ENCODE results near the gene AASDHPPT.

DNA sequence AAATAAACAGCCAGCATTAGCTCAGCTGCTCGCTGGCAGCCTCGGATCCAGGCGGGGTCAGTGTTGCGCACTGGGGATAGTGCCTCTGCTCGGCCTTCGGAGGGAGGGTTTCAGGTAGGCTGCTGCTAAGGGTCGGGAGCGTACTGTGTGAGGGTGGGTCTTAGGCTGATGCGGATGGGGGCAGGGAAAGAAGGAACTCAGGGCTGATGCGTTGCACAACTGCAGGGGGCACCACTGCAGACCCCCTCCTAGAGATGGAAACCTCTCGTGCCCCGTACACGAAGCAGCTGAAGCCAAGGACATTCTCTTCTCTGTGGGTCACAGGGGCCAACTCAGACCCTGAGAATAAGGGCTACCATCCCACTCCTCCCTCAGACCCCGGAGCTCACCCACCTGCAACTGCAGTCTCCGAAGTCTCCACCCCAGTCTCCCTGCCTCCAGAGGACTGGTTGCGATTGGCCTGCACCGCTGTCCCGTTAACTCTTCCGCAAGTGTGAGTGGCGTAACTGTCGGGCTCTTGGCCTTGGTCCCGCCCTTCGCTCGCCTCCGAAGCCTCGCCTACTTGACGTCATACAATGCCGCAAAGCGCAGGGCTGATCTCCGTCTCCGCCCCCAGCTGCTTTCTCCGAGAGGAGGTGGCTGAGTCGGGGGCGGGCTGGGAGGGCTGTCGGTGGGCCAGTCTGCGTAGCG lies 398 bp upstream of the AASDHPPT start, which contains the start of gene KBTBD3:
- no peak for TF ChIP-seq GLIS3 (CRISPR knock-in tag; IDR thresholded peaks at IDR 0.05)
- no peak for TF ChIP-seq ZFP3 (CRISPR knock-in tag; IDR thresholded peaks at IDR 0.05)
- no peak for TF ChIP-seq TOX (CRISPR knock-in tag; IDR thresholded peaks at IDR 0.05; ENCODE audit: borderline replicate concordance)
- TF ChIP-seq RARB (CRISPR knock-in tag; IDR thresholded peaks at IDR 0.05): no peak
- no peak for TF ChIP-seq ZNF565 (CRISPR knock-in tag; conservative IDR thresholded peaks at IDR 0.05; ENCODE audit: low read depth)
- TF ChIP-seq, protein P1, sequence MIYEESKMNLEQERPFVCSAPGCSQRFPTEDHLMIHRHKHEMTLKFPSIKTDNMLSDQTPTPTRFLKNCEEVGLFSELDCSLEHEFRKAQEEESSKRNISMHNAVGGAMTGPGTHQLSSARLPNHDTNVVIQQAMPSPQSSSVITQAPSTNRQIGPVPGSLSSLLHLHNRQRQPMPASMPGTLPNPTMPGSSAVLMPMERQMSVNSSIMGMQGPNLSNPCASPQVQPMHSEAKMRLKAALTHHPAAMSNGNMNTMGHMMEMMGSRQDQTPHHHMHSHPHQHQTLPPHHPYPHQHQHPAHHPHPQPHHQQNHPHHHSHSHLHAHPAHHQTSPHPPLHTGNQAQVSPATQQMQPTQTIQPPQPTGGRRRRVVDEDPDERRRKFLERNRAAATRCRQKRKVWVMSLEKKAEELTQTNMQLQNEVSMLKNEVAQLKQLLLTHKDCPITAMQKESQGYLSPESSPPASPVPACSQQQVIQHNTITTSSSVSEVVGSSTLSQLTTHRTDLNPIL (CRISPR knock-in tag; IDR thresholded peaks at IDR 0.05; ENCODE audit: low read depth): no peak
- TF ChIP-seq ARNTL (CRISPR knock-in tag; IDR thresholded peaks at IDR 0.05; ENCODE audit: borderline replicate concordance, low read depth): no peak
- TF ChIP-seq CSDC2 (CRISPR knock-in tag; IDR thresholded peaks at IDR 0.05): no peak
- TF ChIP-seq, protein P2, sequence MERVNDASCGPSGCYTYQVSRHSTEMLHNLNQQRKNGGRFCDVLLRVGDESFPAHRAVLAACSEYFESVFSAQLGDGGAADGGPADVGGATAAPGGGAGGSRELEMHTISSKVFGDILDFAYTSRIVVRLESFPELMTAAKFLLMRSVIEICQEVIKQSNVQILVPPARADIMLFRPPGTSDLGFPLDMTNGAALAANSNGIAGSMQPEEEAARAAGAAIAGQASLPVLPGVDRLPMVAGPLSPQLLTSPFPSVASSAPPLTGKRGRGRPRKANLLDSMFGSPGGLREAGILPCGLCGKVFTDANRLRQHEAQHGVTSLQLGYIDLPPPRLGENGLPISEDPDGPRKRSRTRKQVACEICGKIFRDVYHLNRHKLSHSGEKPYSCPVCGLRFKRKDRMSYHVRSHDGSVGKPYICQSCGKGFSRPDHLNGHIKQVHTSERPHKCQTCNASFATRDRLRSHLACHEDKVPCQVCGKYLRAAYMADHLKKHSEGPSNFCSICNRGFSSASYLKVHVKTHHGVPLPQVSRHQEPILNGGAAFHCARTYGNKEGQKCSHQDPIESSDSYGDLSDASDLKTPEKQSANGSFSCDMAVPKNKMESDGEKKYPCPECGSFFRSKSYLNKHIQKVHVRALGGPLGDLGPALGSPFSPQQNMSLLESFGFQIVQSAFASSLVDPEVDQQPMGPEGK (CRISPR knock-in tag; IDR thresholded peaks at IDR 0.05; ENCODE audit: borderline replicate concordance): no peak
- no peak for TF ChIP-seq ZFP30 (CRISPR knock-in tag; IDR thresholded peaks at IDR 0.05)
- TF ChIP-seq ESRRG (CRISPR knock-in tag; IDR thresholded peaks at IDR 0.05): no peak
- TF ChIP-seq ZNF70 (CRISPR knock-in tag; IDR thresholded peaks at IDR 0.05): no peak
- TF ChIP-seq, protein P3, sequence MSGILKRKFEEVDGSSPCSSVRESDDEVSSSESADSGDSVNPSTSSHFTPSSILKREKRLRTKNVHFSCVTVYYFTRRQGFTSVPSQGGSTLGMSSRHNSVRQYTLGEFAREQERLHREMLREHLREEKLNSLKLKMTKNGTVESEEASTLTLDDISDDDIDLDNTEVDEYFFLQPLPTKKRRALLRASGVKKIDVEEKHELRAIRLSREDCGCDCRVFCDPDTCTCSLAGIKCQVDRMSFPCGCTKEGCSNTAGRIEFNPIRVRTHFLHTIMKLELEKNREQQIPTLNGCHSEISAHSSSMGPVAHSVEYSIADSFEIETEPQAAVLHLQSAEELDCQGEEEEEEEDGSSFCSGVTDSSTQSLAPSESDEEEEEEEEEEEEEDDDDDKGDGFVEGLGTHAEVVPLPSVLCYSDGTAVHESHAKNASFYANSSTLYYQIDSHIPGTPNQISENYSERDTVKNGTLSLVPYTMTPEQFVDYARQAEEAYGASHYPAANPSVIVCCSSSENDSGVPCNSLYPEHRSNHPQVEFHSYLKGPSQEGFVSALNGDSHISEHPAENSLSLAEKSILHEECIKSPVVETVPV (CRISPR knock-in tag; IDR thresholded peaks at IDR 0.05): no peak
- no peak for TF ChIP-seq PPARA (CRISPR knock-in tag; IDR thresholded peaks at IDR 0.05; ENCODE audit: borderline replicate concordance)

All from SK-N-SH treated with all-trans-retinoic acid at 6 μM for 48 hours (cell line).